Nucleus accumbens (tissue), 56 donors: Measurements from ENCODE around the gene FAM78A.
"Not testable (repeated sequence)": the region's sequence is repeated elsewhere in the genome, so short reads cannot be mapped to it uniquely, and the experiment has no call there.

Source experiments
- DNase-seq, 56 donors: peaks; one replicate each; lab custom pipeline; 2025; lab: John Stamatoyannopoulos, UW

The FAM78A gene

GRCh38 chr9:131270171-131271015 is 5.9 kb downstream of the FAM78A start:
- DNase-seq, result peak in 19 of 56 donors; percentile 13 to 61 (median 33)

DNA sequence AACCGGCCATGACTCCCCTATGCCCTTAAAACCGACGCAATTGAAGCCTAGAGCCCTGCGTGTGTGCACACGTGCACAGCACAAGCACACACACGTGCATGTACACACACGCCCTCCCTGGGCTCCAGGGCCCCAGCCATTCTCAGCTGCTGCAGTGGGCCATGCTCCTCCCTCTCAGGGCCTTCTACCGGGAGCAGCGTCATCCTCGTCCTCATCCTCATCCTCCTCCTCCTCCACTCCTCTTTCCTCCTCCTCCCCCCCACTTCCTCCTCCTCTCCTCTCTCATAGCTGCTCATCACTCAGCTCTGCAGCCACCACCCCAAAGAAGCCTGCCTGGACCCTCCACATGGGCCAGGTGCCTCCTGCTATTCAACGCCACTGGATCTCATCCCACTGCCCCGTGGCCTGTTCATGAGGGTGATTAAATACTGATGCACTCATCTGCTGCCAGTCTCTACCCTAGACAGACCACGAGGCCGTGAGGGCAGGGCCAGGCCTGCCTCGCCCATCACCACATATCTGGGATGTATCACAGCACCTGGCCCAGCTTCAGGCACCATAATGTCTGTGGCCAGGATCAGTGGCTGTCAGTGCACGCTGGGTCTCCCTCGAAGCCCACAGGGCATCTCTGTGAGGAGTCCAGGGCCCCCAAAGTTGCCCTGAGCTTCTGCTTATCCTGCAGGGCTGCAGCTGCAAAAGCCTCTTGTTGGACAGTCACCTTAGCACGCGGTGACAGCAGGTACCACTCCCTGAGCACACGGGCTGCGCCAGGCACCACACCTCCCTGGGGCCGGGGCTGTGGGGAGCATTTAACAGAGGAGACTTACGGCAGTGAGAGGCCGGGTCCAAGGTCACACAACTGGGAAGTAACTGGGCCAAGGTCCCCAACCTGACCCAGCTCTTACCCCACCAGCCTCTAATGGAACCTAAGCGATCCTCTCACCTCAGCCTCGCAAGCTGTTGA is 9.8 kb downstream of the FAM78A start:
- DNase-seq, result no peak

- no peak for DNase-seq
Measured at GRCh38 chr9:131264231-131264630, 12.1 kb downstream of the FAM78A start.

DNA sequence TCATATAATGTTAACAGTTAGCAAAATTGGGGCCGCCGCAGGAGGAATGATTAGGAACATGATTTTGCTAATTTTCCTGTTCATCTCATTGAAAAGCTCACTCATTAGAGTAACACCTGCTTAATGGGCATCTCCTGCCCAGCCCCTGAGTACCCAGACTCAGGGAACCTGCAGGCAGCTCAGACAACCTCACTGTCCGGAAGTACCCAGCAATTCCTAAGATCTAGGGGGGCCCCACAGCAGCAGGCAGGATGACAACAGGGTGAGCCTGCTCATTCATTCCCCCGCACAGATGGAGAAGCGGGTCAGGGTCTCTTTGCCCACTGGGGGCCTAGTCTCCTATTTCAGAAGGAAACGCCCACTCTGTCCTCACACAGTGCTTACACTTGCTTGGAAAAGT is 12.6 kb downstream of the FAM78A start:
- no peak for DNase-seq

DNA sequence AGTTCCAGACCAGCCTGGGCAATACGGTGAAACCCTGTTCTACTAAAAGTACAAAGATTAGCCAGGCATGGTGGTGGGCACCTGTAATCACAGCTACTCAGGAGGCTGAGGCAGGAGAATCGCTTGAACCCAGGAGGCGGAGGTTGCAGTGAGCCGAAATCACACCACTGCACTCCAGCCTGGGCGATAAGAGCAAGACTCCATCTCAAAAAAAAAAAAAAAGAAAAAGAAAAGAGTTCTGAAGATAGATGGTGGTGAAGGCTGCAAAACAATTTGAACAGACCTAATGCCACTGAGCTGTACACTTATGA is 13.3 kb downstream of the FAM78A start:
- not testable (repeated sequence) for DNase-seq

DNA sequence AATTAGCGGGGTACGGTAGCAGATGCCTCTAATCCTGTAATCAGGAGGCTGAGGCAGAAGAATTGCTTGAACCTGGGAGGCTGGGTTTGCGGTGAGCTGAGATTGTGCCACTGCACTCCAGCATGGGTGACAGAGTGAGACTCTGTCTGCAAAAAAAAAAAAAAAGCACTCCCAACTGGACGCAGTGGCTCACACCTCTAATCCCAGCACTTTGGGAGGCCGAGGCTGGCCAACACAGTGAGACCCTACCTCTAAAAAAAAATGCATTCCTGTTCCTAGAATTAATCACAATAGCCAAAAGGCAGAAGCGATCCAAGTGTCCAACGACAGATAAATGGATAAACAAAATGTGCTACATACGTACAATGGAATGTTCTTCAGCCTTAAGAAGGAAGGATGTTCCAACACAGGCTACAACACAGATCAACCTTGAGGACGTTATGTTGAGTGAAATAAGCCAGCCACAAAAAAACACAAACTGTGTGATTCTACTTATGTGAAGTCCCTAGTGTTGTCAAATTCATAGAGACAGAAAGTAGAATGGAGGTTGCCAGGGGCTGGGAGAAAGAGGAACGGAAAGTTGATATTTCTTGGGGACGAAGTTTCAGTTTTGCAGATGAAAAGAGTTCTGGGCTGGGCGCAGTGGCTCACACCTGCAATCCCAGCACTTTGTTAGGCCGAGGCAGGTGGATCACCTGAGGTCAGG is 13.8 kb downstream of the FAM78A start:
- no peak for DNase-seq

- DNase-seq, result no peak
Measured at GRCh38 chr9:131260751-131261452, 15.4 kb downstream of the FAM78A start.

DNA sequence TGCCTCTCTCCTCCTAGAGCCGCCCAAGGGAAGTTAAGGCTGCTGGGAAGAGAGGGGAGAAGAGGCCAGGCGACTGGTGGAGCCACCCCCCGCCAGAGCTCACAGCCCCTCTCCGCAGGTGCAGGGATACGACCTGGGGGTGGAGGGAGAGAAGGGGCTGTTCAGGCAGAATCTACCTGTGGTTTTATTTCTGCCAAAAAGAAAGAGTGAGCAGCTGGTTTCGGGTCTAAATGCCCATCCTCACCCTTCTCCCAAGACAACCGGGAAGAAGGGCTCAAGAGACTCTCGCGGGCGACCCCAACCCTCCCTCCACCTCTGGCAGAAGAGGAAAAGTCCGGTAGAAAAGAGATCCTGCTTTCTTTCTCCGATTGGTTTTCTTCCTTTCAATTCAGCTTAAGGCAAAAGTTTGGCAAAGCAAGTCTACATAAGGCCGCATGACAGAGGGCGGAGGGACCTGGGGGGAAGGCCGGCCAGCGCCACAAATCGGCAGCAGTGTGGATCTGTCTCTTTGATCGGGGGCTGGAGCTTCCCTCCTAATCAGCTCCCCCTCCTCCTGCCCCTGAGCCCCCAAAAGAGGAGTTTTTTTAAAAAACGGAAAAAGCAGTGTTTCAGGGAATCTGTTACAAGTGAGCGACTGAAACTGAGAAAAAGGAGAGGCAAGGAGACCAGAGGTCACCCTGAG is 16.3 kb downstream of the FAM78A start:
- no peak for DNase-seq

DNA sequence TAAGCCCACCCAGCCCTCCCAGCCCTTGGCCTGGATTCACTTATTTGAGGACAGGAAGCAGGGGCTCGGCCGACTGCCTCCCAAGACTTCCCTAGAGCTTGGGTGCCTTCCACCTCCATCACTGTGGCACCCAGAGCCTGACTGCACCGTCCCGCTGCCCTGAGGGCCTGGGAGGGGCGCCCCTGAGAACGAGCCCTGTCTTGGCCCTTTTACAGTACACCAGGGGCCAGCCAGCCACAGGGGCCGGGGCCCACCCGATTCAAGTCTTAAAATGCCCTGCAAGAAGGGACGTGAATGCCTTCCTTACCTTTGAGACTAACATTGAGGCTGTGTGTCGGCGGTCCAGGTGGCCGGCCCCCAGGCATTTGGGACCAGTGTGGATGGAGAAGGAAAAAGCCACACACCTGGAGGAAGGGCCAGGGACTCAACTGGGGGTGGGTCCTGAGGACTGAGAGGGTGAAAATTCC is 16.8 kb downstream of the FAM78A start:
- DNase-seq, result no peak

DNA sequence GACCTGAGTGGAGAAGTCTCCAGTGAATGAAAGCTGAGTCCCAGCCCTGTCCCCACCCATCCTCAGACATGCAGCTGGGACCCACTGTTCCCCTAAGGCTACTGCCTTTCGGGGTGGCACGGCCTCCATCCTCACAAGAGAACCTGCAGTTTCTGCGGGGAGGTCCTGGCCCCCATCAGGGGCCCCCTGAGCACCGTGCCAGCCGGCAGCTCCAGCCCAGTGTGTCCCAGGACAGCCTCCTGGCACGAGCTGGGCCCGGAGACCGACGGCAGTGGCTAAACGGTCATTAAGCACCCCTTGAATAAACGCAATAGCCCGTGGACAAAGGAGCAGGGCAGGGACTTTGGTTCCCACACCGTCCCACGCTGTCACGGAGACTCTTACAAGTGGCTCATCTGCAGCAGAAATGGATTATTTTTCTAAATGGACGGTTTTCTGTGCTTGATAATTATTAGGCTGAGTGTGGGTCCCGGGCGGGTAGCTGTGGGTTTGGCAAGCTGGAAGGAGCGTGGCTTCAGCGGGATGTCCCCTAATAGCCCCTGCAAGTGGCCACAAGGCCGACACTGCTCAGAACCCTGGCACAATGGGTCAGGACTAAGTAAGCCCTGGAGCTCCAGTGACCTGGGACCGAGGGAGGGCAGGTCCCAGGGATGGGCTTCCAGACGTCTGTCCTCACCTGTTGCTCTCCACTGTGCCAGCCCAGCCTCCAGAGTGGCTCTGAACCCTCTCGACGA is 17.4 kb downstream of the FAM78A start:
- no peak for DNase-seq

DNA sequence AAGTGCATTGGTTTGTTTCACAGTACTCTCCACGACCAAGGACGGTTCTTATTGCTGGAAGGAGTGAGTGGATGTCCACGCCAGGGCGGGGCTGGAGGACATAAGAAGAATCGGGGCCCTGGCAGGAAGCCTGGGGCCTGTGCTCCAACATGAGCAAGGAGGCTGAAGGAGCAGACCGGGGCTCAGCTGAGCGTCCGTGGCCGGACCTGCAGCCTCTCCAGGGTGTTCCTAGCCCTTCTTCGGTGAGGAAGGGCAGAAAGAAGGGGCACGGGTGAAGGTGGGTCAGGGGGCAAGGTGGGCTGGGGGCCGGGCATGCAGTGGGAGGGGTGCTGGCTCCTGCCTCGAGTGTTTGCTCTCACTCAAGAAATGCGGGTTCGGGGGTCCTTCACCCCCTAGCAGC is 18.1 kb downstream of the FAM78A start:
- DNase-seq, result no peak

DNA sequence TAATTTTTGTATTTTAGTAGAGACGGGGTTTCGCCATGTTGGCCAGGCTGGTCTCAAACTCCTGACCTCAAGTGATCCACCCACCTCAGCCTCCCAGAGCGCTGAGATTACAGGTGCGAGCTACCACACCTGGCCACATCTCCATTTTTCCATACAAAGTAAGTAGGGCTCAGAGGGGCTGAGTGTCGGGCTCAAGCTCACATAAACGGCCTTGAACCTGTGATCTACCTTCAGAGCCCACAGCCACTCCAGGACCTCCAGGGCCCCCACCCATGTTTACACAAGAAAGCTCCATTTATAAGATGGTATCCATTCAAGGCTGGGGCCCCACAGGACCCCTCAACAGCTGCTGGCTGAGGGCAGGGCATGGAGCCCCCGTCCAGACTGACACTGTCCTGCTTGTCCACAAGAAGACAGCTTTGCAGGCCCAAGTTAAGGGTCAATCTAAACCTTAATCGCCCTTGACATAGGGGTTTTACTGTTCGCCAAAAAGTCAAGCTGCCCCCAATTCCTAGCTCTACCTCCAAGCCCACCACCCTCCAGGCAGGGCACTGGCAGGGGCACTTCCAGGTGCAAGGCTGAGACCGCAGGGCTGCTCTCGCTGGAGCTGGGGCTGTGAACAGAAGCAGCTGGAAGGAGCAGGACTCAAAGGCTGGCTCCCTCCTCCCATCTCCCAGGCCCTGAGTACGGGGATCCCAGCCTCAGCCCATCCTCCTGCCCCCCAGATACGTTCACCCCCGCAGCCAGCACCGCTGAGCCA is 18.9 kb downstream of the FAM78A start:
- DNase-seq, result no peak

GRCh38 chr9:131255676-131256197 is 20.6 kb downstream of the FAM78A start:
- no peak for DNase-seq

- DNase-seq, result no peak
Measured at GRCh38 chr9:131254626-131255025, 21.7 kb downstream of the FAM78A start.

DNA sequence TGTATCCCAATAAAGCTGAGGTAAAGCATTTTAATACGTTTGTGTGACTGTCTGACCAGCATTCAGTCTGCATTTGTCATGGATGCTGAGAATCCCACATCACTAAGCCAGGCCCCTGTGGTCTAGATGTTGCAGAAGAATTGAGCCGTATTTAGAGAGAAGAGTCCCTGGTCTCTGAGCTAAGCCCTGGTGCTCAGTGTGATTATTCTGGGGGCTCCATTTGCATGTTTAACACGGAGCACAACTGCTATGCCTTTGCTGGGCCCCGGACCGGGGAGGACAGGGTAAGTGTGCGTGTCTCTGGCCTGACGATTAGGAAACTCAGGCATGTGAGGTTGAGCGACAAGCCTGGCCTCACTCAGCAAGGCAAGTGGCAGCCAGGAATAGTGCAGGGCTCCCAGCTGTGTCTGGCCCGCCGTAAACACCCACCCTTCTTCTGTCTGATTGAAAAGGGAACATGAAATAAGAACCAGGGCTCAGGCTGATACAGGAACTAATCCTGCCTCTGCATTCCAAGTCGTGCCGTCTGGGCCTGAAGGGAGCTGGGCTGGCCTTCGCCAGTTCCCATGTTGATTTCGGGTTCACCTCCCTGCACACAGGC is 22.3 kb downstream of the FAM78A start:
- DNase-seq, result peak in 16 of 56 donors; percentile 19 to 56 (median 34)

DNA sequence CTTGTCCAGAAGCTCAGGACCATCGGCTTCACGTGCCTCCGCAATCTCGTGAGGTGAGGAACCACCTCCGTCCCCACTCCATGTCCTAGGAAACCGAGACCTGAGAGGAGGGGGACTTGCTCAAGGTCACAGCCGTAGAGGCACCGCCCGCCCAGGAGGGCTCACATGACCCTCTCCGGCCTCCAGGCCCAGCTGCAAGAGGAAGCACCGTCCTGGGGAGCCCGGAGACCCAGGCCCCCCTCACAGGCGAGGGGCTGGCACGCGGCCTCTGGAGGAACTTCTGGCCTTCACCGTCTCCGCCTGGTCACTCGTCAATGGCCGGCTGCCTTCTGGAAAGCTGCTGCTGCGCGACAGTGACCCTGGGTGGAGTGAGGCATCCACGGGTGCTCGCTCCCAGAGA is 24.2 kb downstream of the FAM78A start:
- no peak for DNase-seq

- DNase-seq, result no peak
Measured at GRCh38 chr9:131246618-131247017, 29.7 kb downstream of the FAM78A start.
